GM19193 (cell line): Measurements from ENCODE around the gene AGAP2.

Experiments used
- POLR2A ChIP-seq: IDR thresholded peaks from 4 replicates; pipeline ENCODE4 v1.6.1; 2011; ENCODE audit not compliant: insufficient read depth, insufficient read length; ENCODE audit errors: extremely low read depth

Gene AGAP2

DNA sequence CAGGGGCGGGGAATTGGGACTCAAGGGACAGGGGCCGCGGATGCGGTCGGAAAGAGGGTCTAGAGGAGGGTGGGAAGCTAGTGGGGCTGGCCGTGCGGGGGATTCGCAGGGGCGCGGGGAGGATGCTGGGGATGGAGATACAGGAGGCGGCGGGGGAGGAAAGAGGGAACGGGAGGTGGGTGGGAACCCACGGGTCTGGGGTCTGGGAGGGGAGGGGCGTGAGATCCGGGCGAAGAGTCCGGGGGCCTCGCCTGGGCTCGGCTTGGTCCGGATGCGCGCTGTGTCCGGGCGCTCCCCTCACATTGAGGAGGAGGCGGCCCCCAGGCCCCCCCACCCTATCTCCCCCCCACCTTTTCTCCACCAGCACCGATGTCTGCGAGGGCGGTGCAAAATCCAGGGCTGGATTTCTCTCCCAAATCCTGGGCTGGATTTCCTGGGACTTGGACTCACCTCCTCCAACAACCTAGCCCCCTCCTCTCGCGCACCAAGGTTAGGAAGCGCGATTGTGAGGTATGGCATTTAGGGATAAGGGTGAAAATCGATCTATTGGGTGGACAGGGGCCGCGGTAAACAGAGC is at the start of gene AGAP2:
Gene AGAP2 (minus strand): TSS at position 82 of the 577 bp plus-strand sequence. CDS start 496 bp downstream, outside the sequence.
- TF ChIP-seq POLR2A, result no peak

DNA sequence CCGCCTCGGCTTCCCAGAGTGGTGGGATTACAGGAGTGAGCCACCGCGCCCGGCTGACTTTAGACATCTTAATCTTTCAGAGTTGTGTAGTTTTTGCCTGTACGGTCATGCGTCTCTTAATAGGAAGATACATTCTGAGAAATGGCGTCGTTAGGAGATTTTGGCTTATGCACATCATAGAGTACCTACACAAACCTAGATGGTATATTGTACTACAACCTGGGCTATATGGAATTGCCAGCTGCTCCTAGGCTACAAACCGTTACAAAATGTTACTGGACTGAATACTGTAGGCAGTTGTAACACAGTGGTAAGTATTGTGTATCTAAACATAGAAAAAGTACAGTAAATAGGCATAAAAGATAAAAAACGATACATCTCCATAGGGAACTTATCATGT is 45.3 kb upstream of the AGAP2 start:
- no peak for TF ChIP-seq POLR2A

DNA sequence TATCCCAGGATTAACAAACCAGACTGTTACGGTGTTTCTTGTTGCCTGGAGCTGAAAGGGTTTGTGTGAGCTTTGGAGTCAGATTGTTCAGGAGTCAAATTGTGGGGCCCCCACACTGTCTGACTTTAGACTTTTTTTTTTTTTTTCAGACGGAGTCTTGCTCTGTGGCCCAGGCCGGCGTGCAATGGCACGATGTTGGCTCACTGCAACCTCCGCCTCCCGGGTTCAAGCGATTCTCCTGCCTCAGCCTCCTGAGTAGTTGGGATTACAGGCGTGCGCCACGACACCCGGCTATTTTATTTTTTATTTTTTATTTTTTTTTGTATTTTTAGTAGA is 44.9 kb upstream of the AGAP2 start:
- no peak for TF ChIP-seq POLR2A

DNA sequence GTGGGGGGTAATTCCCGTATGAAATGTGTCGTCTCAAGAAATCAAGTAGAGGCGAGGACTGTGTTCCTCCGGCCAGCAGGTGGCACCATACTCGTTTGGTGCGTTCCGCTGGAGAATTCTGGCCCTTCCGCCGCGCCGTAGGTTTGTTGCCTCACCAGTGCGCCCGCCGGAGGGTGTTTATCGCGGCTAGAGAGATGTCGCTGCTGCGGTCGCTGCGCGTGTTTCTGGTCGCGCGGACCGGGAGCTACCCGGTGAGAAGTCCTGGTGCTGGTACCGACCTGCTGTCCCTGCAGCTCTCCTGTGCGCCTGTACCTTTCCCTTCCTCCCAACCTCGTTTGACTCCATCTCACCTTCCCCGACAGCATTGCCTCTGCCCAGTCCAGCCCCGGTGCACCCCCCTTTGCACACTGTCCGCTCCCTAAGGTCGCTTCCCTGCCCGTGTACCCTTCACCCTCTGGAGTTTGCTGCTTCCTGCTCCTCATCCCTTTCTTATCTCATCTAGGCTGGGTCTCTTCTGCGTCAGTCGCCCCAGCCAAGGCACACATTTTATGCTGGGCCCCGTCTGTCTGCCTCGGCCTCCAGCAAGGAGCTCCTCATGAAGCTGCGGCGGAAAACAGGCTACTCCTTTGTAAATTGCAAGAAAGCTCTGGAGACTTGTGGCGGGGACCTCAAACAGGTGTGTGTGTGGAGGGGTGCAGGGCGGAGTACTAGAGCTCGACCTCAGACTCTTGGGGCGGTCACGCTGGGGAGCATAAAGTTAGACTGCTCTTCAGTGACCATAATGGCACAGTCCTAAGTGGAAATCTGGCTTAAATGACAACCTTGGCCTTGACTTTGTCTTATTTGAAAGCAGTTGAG is 44.3 kb upstream of the AGAP2 start, which contains the start of gene TSFM:
Gene TSFM (plus strand): TSS at position 180 of the 858 bp plus-strand sequence. CDS start 15 bp downstream, at position 195.
- peak; percentile 96 for TF ChIP-seq POLR2A

DNA sequence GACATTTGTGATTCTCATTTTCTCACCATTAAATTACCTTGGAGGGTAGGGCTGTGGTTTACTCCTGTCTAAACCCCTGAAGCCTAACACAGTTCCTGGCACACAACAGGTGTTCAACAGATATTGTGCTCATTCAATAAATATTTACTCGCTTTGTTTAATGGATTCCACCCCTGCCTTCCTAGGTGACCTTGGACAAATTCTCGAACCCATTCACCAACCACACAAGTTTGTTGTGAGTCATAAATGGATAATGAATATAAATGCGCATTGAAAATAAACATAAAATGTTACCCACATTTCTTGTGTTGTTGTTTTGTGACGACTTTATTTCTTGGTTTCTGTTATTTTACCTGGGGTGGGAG is 43.7 kb upstream of the AGAP2 start:
- no peak for TF ChIP-seq POLR2A

DNA sequence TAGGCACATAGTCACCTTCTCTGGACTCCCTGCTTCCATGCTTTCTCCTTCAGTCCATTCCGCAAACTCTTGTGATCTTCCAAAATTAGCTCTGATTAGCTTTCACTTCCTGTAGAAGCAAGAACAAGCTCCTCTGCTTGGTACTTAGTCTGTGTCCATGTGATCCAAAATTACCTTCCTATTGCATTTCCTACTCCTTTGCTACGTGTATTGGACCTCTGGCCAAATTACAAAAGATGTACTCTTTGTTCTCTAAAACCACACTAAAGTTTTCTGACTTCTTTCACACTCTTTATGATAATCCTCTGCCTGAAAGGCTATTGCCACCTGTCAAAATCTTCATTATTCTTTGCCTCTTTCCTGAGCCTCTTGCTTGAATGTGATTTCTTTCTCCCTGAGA is 43.3 kb upstream of the AGAP2 start:
- TF ChIP-seq POLR2A, result no peak

DNA sequence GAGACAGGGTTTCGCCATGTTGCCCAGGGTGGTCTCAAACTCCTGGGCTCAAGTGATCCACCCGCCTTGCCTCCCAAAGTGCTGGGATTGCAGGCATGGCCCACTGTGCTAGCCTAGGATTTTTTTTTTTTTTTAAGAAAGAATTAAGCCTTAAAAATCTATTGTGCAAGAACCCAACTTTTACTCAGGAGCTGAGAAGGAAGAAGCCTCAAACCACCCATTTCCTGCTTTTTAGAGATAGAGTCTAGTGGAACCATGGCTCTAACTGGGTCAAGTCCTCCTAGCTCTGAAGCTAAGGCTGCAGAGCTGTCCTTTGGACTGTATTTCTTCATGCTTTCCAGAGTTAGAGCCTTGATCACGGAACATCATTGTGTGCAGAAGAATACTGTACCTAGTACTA is 42.7 kb upstream of the AGAP2 start:
- no peak for TF ChIP-seq POLR2A

DNA sequence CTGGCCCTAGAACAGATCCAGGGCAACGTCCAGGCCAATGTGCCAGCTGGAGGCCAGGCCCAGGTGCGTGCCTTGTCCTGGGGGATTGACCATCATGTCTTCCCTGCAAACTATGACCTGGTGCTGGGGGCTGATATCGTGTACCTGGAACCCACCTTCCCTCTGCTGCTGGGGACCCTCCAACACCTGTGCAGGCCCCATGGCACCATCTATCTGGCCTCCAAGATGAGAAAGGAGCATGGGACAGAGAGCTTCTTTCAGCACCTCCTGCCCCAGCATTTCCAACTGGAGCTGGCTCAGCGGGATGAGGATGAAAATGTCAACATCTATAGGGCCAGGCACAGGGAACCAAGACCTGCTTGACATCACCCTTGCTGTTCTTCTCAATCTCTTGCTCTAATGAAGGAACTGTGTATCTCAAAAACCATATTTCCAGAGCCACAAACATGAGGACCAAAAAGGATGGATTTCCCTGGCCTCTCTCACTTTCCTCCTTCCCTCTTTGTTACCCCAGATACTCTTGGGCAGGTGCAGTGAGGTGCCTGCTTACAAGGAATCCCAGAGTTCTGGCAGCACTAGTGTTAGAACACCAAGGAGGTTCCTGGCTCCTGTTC is 41.8 kb upstream of the AGAP2 start:
- no peak for TF ChIP-seq POLR2A

DNA sequence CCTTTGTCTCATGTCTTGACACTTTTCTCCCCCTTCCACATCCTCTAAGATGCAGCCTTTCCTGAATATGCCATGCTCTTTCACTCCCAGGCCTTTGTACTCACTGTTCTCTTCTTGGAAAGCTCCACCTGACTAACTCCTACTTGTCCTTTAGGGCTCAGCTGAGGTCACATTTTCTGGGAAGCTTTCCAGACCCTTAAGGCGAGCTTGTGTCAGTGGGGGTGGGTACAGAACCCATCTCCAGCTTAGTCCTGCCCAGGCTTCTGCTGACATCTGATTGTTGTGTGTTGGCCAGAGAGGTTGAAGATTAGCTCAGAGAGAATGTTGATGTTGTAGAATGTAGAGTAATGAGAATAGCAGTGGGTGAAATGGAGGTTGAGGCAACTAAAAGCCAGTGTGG is 41.2 kb upstream of the AGAP2 start:
- no peak for TF ChIP-seq POLR2A

DNA sequence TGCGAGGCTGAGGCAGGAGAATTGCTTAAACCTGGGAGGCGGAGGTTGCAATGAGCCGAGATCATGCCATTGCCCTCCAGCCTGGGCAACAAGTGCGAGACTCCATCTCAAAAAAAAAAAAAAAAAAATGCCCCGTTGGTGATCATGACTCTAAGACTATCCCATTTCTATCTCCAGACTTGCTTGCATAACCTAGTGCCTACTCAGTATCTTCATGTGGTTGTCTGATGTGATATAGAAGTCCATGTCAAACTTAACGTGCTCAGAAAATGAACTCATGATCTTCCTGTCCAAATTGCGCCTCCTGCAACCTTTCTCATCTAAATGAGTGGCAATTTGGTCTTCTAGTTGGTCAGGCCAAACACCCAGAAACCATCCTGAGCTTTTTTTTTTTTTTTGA is 39.4 kb upstream of the AGAP2 start:
- TF ChIP-seq POLR2A, result no peak

DNA sequence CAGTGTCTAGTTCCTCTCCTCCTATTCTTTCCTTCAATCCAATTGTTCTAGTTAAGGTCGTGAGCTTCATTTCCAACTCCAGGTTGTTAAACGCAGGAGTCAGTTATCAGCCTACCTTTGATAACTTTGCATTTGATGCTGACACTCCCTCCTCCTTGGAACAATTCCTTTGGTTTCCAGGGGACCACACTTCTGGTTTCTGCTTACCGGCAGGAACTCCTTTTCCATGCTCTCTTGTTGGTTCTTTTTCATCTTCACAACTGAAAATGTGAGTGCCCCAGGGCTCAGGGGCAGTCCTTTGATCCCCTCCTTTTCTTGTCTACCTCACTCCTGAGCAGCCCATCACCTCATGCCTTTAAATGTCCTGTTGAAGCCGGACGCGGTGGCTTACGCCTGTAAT is 38.8 kb upstream of the AGAP2 start:
- TF ChIP-seq POLR2A, result no peak

DNA sequence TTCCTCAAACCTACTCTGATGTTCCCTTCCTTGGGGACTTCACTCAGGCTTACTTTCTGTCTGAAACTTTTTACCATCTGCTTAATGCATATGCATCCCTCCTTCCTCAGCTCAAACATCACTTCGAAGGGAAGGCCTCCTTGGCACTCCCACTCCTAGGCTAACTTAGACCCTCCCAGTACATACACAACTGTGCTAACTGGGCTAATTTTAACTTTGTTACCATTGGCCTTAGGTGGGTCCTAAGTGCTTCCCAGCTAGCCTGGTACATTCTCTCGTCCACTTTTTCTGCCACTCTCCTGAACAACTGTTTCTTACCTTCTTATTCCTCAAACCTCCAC is 37.7 kb upstream of the AGAP2 start:
- TF ChIP-seq POLR2A, result no peak

DNA sequence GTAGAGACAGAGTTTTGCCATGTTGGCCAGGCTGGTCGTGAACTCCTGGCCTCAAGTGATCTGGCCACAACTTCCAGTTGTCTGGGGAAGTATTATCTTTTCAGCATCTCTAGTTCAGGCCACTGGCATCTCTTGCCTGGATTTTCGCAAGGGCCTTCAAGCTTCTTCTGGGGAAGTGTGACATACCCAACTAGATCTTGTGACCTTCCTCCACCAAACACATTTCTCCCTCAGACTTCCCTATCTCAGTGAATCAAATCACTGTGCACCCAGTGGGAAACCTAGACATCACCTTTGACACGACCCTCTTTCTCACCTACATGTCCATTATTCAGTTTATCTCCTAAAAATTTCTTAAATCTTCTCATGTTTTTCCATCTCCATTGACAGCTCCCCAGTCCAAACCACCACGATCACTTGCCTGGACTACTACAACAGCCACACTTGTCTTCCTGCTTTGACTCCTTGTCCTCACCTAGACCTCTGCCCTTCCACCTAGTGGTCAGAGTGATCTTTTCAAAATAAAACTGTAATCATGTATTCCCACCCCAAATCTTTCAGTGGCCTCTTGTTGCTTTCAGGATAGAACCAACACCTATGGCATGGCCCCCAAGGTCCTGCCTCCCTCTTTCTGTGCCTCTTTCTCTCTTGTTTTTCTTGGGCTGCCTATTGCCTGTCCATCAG is 37.2 kb upstream of the AGAP2 start:
- TF ChIP-seq POLR2A, result no peak

DNA sequence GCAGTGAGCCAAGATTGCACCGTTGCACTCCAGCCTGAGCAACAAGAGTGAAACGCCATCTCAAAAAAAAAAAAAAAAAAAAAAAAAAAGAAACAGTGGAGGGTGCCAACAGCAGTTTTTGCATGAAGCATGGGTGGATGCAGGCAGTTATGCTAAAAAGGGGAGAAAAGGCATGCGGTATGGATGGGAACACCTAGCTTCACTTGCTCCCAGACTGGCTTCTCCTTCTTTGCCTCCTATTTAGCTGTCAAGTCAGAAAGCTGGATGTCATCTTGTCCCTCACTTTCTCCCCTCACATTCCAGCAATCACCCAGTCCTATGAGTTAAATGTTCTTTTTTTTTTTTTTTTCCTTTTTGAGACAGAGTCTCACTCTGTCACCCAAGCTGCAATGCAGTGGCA is 36.5 kb upstream of the AGAP2 start:
- no peak for TF ChIP-seq POLR2A
